Measurements from ENCODE around the gene GSN. TPM values are rescaled to one million over a fixed set of nuclear protein-coding genes. Genes with fewer than 3 reads are reported as not detected.

Gene GSN
- total RNA-seq: 824 TPM

- DNase-seq: peak; percentile 91
Observed at GRCh38 chr9:121267689-121268597, at the start of gene GSN. Gene GSN, plus strand, starts transcription at chr9:121268162. Its CDS starts 33,810 bp downstream, at chr9:121301972.

GRCh38 chr9:121218357-121219027 is 49.5 kb upstream of the GSN start:
- no peak for DNase-seq

GRCh38 chr9:121219530-121219929 is 48.4 kb upstream of the GSN start:
- DNase-seq: no peak

- peak; percentile 26 for DNase-seq
Observed at GRCh38 chr9:121220996-121221663, 46.8 kb upstream of the GSN start.

- no peak for DNase-seq
Observed at GRCh38 chr9:121221664-121222055, 46.3 kb upstream of the GSN start.

- peak; percentile 54 for DNase-seq
Observed at GRCh38 chr9:121222524-121223171, 45.3 kb upstream of the GSN start.

GRCh38 chr9:121225240-121225639 is 42.7 kb upstream of the GSN start:
- DNase-seq: no peak

GRCh38 chr9:121226175-121226574 is 41.8 kb upstream of the GSN start:
- DNase-seq: no peak

- DNase-seq: no peak
Observed at GRCh38 chr9:121227862-121228261, 40.1 kb upstream of the GSN start.

GRCh38 chr9:121230256-121230655 is 37.7 kb upstream of the GSN start:
- no peak for DNase-seq

GRCh38 chr9:121232251-121232650 is 35.7 kb upstream of the GSN start:
- no peak for DNase-seq

- no peak for DNase-seq
Observed at GRCh38 chr9:121233906-121234831, 33.8 kb upstream of the GSN start.

- DNase-seq: no peak
Observed at GRCh38 chr9:121234832-121235161, 33.2 kb upstream of the GSN start.

GRCh38 chr9:121235512-121235911 is 32.5 kb upstream of the GSN start:
- no peak for DNase-seq

GRCh38 chr9:121237916-121238315 is 30.0 kb upstream of the GSN start:
- DNase-seq: no peak

- no peak for DNase-seq
Observed at GRCh38 chr9:121239071-121239470, 28.9 kb upstream of the GSN start.

- DNase-seq: no peak
Observed at GRCh38 chr9:121239851-121240250, 28.1 kb upstream of the GSN start.

- peak; percentile 57 for DNase-seq
Observed at GRCh38 chr9:121240472-121241135, 27.4 kb upstream of the GSN start.

GRCh38 chr9:121242219-121242958 is 25.6 kb upstream of the GSN start:
- DNase-seq: no peak

- DNase-seq: no peak
Observed at GRCh38 chr9:121242959-121243346, 25.0 kb upstream of the GSN start.
